ENCODE measurements around the gene SWSAP1.

DNA sequence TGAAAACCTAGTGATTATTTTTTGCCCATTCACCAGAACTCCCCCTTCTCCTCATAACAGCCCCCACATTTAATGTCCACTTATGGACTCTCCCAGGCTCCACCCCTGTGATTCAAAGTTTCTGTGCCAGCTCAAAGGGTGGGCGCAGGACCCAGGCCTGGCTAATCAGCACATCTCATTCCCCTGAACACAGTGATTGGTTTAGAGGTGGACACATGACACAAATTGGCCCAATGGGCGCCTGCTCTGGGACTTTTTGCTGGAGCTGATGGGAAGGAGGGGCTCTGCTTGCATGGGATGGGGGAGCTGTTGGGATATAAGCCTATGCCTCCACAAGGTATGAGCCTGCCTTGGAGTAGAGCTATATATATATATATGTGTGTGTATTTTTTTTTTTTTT is 15.9 kb downstream of the SWSAP1 start:
- TF ChIP-seq, protein P1, sequence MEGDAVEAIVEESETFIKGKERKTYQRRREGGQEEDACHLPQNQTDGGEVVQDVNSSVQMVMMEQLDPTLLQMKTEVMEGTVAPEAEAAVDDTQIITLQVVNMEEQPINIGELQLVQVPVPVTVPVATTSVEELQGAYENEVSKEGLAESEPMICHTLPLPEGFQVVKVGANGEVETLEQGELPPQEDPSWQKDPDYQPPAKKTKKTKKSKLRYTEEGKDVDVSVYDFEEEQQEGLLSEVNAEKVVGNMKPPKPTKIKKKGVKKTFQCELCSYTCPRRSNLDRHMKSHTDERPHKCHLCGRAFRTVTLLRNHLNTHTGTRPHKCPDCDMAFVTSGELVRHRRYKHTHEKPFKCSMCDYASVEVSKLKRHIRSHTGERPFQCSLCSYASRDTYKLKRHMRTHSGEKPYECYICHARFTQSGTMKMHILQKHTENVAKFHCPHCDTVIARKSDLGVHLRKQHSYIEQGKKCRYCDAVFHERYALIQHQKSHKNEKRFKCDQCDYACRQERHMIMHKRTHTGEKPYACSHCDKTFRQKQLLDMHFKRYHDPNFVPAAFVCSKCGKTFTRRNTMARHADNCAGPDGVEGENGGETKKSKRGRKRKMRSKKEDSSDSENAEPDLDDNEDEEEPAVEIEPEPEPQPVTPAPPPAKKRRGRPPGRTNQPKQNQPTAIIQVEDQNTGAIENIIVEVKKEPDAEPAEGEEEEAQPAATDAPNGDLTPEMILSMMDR (IDR thresholded peaks at IDR 0.05), result no peak
- TF ChIP-seq POLR2A (IDR thresholded peaks at IDR 0.05), result no peak
